Measurements from ENCODE around the gene FBXO5.

- TF ChIP-seq CTCF (optimal IDR thresholded peaks at IDR 0.05 in 1 of 3, IDR thresholded peaks at IDR 0.05 in 1 of 3, conservative IDR thresholded peaks at IDR 0.05 in 1 of 3; ENCODE audit: extremely low read depth in 1 of 3, insufficient read depth in 2 of 3, low read length in 3 of 3) (peak in 2 of 3 experiments; percentile 37 to 61), EZH2 (IDR thresholded peaks at IDR 0.05; ENCODE audit: low read length) (no peak)
These were observed 34.6 kb downstream of the FBXO5 start for GRCh38 chr6:152948150-152948768.
